NCI-H345 treated with DMSO at 0.1 percent for 48 hours (cell line): ENCODE data around the gene ENDOV.

Experiments used
- DNase-seq: peaks from one replicate; lab custom pipeline; 2025; ENCODE audit not compliant: unreplicated experiment; lab: John Stamatoyannopoulos, UW

The ENDOV gene

GRCh38 chr17:80481284-80482057 is 66.5 kb downstream of the ENDOV start:
- DNase-seq: peak; percentile 20

- DNase-seq: no peak
Measured at GRCh38 chr17:80482058-80482318, 67.0 kb downstream of the ENDOV start.

GRCh38 chr17:80482555-80483308 is 67.8 kb downstream of the ENDOV start:
- no peak for DNase-seq

- peak; percentile 71 for DNase-seq
Measured at GRCh38 chr17:80485846-80486245, 70.9 kb downstream of the ENDOV start.

GRCh38 chr17:80486692-80487091 is 71.7 kb downstream of the ENDOV start:
- DNase-seq: no peak

- no peak for DNase-seq
Measured at GRCh38 chr17:80487511-80487910, 72.5 kb downstream of the ENDOV start.
